EH (cell line): Measurements from ENCODE around the gene LPP.

Experiments used
- DNase-seq: peaks from one replicate; pipeline ENCODE4 v3.0.0-alpha.2; 2015; ENCODE audit warnings: low read depth

Gene LPP

GRCh38 chr3:188361888-188362287 is 207.9 kb downstream of the LPP start:
- no peak for DNase-seq

- DNase-seq = peak; percentile 86
Measured at GRCh38 chr3:188362405-188362831, 208.5 kb downstream of the LPP start.

GRCh38 chr3:188365184-188365583 is 211.2 kb downstream of the LPP start:
- DNase-seq = no peak

- DNase-seq = peak; percentile 41
Measured at GRCh38 chr3:188365988-188366698, 212.2 kb downstream of the LPP start.

GRCh38 chr3:188367678-188368077 is 213.7 kb downstream of the LPP start:
- peak; percentile 20 for DNase-seq

- peak; percentile 23 for DNase-seq
Measured at GRCh38 chr3:188369526-188369925, 215.6 kb downstream of the LPP start.

- DNase-seq = no peak
Measured at GRCh38 chr3:188370081-188370830, 216.3 kb downstream of the LPP start.

GRCh38 chr3:188378786-188379185 is 224.8 kb downstream of the LPP start:
- DNase-seq = no peak

GRCh38 chr3:188380252-188380651 is 226.3 kb downstream of the LPP start:
- DNase-seq = no peak

GRCh38 chr3:188380722-188381121 is 226.8 kb downstream of the LPP start:
- no peak for DNase-seq

- no peak for DNase-seq
Measured at GRCh38 chr3:188383748-188384147, 229.8 kb downstream of the LPP start.

GRCh38 chr3:188385295-188385694 is 231.3 kb downstream of the LPP start:
- peak; percentile 58 for DNase-seq

- DNase-seq = peak; percentile 22
Measured at GRCh38 chr3:188389711-188390342, 235.9 kb downstream of the LPP start.

GRCh38 chr3:188390343-188390718 is 236.4 kb downstream of the LPP start:
- no peak for DNase-seq

GRCh38 chr3:188390775-188391443 is 237.0 kb downstream of the LPP start:
- no peak for DNase-seq

- no peak for DNase-seq
Measured at GRCh38 chr3:188391592-188391991, 237.6 kb downstream of the LPP start.

- no peak for DNase-seq
Measured at GRCh38 chr3:188392076-188392475, 238.1 kb downstream of the LPP start.

GRCh38 chr3:188394623-188395022 is 240.7 kb downstream of the LPP start:
- DNase-seq = no peak

GRCh38 chr3:188396251-188396650 is 242.3 kb downstream of the LPP start:
- DNase-seq = no peak

GRCh38 chr3:188396900-188397299 is 242.9 kb downstream of the LPP start:
- DNase-seq = no peak

- DNase-seq = no peak
Measured at GRCh38 chr3:188397766-188398705, 244.1 kb downstream of the LPP start.
